Stimulated activated CD4-positive, alpha-beta T cell treated with anti-CD3 and anti-CD28 coated beads, Interleukin-2, amount 100 ng/mL, for 48 hours (primary cell): ENCODE data around the gene ASB2.

Experiments used
- DNase-seq, 2 donors: peaks; one replicate each; pipeline ENCODE4 v3.0.0-alpha.2; 2020

ASB2 gene

DNA sequence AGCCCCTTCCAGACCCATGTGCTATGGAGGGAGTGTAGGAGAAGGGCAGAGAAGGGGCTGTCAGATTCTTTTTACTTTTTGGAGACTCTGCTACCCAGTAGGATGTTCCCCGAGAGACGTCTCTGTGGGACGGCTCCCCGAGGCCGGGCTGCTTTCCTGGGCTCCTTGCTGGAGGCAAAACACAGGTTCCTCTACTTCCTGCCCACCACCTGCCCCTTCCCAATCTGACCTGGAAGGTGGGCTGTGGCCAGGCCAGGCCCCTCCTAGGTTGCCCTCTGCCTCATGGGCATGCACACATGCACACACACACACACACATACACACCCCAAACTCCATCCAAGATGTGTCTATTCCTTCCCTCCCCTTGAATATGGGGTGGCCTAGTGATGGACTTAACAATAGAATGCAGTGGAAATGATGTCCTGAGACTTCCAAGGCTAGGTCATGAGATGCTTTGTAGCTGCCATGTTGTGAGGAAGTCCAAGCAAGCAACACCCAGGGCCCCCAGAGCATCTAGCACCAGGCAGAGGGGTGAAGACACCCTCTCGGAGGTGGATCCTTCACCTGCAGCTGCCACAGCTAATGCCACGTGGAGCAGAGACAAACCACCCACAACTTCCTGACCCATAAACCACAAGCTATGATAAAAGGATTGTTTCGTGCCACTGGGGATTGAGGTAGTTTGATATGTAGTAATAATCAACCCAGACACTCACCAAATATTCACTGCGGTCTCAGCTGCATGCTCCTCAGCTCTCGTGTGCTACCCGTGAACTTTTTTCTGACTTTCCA lies 1.6 kb upstream of the ASB2 start:
- DNase-seq, result peak; percentile 61 to 63

DNA sequence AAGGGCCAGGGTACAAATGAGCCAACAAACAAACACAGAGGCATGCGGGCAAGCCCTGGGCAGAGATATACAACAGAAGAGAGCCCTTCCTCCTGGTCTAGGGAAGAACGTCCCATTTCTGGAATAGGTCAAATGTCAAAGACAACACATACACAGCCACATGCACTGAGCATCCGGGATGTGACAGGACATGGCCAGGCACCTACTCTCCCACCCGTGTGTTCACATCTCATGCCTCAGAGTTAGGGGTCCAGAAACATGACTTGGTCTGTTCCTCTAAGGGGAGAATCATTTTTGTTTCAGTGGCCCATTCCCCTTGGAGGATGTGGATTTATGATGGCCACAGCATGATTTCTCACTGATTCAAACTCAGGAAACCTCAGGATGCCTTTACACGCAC lies 801 bp upstream of the ASB2 start:
- DNase-seq, result no peak

DNA sequence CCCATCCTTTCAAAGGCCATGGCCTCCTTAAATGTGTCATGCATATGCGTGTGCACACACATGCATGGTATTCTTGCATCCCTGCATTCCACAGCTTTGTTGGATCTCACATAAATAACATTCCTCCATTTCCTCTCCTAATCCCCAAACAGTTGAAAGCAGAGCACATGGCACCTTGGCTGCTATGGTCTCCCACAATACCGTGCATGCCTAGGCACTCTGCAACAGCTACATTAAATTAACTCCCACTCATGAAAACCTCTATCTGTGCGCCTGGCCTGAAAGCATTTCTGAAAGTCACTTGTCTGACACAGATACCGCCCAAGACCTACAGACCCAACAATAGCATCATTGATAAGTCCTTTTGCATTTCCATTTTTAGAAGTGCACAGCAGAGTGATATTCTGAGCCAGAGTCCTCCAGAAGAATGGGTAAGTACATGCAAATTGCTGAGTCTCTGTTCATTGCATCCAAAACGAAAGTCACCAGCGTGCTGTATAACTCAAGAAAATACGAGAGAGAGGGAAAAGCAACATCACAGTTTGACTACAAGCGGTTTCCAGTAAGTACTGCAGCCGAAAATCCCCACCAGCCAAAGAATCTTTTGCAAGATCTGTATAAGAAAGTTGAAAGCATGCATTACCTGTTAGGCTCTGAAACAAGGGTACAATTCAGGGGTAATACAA lies 436 bp downstream of the ASB2 start:
- no peak for DNase-seq

DNA sequence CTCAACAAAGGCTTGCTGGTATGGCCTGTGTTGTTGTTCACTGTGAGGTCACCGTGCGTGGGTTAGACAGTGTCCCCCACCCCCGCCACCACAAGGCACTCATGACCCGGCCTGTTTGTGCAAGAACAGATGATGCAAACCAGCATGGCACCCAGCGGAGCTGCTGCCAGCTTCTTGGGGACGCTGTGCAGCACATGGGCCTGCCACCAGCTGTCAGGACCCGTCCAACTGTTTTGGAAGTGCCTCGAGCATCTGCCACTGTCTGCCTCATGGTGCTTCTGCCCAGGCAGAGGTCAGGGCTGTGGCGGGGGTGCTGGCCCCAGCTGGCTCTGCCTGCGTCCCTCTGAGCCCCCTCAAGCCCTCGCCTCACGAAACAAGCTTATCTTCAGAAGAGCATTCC lies 1.5 kb downstream of the ASB2 start:
- no peak for DNase-seq

DNA sequence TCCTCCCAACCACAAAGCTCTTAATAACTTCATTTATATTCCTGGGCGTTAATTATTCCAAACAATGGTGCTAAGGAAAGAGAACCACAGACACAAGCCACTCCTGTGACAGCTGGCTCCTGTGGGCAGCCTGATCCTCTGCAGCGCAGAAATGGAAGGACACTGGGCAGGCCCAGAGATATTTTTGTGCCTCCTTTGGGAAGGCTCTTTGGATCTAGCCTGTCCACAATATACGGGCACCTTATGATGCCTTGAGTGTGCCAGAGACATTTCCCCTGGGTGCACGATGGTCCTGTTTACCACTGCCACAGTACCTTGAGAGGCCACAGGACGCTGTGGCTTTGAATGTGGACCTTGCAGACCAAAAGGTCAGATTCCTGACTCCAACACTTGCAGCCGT lies 2.1 kb downstream of the ASB2 start:
- no peak for DNase-seq

DNA sequence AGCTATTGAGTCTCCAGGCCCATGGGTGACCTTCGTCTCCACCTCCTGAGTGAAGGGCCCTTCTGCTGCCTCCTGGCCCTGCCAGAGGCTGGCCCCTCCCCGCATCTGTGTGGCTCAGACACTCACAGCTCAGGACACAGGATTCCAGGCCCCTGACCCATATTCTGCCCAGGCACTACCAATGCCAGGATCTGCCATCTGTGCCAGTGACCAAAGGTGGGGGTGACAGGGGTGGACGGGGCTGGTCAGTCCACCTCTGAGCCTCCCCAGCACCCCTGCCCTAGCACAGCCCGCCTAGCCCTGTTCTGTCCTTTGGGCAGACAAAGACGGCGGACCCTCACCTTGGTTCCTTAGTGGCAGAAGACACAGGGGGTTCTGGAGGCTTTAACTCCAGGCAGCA lies 2.8 kb downstream of the ASB2 start:
- DNase-seq, result no peak

DNA sequence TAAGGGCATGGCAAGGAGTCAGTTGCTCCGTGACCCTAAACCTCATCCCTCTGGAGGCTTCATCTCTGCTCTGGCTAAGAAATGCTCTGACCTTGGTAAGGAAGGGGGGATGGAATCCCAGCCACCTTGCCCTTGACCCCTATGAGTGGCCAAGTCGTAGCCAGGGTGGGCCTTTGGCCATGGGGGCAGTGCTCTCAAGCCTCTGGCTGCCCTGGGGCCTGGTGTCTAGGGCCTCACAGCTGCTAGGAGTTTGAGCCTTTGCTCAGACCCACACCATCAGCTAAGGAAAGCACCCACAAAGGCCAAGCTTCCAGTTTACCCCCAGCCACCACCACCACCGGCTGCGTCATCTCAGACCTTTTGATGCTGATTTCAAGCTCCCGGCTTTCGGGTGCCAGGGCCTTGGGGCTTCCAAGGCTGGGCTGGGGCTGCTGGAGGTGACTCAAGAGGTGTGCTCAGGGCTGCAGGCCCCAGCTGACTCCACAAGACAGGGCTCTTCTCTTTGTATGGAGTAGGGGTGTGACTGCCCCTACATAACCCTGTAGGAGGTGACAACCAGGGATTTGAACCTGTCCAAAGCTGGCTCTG lies 3.7 kb downstream of the ASB2 start:
- DNase-seq, result no peak

DNA sequence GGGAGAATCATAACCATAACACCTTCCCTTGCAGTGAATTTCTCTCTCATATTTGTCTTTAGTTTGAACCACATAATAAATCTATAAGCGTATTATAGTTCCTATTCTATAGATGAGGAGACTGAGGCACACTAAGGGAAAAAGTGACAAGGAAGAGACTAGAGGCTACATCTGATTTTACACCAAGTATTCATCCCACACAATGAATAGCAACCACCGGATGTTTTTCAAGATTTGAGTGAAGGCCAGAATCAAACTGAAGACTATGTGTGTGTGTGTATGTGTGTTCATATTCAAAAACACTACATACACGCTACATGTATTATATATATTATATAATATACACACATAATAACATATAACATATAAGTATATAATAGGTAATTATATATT lies 4.7 kb downstream of the ASB2 start:
- no peak for DNase-seq

DNA sequence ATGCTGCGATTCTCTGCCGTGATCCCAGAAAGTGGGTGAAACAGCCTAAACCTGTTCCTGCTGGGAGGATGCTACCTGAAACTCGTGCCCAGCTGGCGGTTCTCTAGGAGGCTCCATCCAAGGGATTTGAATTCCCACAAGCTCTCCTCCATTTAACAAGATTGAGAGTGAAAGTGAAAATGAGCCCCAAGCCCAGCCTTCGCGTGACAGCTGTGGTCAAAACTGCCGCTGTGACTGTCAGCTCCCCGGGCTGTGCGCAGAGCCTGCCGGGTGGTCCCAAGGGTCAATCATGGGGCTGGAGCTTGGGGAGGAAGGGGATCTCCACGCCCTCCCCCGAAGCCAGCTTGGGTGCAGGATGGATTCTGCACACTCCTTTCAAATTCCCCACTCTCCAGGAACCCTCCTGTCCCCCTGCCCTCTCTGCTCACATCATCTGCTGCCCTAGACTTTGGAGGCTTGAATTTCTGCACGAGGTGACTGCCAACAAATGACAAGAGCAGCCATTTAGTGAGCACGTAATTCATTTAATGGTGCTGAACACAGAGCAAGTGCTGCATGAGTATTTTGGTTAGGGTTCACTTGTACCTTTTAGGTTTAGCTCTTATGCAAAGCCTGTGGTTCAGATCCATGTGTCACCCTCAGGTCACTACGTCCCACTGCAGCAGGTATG lies 5.3 kb downstream of the ASB2 start:
- DNase-seq, result no peak

DNA sequence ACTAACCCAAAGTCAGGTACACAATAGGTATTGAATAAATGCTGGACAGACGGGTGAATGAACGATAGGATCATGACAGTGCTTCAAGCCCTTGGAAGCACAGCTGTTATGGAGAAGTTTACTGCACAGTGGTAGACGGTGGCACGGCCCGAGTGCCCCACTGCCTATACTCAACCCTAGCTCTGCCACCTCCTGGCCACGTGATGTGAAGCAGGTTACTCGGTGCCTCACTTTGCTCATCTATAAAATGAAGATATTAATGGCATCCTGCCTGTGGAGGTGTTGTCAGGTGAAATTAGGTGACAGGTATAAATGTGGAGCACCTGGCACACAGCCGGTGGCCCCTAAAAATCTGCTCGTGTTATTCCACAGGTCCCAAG lies 5.8 kb downstream of the ASB2 start:
- no peak for DNase-seq

DNA sequence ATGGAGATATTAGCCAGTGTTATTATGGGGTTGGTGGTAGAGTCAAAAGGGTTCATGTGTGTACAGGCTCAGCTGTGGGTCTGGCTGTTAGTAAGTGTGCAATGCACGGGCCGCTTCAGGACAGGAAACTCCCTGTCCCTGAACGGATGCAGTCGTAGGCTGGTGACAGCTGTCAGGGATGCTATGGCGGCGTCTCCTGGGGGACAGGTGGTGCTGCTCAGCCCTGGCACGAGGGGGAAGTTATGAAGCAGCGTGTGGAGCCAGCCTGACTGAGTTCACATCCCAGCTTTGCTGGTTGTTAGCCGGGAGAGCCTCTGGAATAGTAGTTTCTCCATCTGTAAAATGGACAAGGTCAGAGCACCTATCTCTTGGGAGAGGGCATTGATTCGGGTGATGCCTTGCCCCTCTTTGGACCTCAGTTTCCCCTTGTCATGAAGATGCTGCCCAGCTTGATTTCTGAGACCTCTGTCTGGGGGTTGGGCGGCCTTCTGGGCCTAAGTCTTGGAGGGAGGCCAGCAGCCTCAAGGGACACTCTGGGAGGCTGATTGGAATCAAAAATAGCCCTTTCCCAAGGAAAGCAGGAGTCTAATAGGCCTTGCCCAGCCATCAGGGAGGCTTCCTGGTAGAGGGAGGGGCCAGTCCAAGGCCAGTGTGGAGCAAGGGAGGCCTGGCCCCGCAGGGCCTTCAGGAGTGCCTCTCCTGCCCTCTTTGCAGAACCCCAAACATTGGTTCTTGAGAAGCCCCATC lies 7.1 kb downstream of the ASB2 start:
- DNase-seq, result no peak

DNA sequence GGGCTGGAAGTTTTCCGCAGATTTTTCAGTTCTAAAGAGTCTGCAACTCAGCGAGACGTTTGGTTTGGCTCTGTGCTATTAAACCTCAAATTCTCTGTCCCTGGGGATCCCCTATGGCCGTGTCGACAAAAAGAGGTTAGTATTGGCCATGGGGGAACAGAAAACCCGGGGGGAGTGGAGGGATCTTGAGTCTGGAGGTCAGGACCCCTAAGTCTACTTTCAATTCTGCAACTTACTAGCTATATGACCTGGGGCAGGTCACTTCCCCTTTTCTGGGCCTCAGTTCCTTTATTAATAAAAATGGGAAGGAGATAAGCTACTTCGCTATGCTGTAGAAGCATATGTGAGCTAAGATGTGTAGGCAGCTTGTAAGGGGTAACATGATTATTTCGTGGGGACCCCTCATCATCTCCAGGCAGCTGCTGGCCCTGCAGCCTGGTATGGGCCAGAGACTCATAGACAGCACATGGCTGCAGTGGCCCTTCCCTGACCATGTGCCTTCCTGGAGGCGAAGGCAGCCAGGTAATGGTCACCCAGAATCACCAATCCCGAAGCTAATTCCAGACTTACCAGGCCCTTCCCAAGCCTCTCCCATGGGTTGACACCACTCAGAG lies 8.6 kb downstream of the ASB2 start:
- no peak for DNase-seq

DNA sequence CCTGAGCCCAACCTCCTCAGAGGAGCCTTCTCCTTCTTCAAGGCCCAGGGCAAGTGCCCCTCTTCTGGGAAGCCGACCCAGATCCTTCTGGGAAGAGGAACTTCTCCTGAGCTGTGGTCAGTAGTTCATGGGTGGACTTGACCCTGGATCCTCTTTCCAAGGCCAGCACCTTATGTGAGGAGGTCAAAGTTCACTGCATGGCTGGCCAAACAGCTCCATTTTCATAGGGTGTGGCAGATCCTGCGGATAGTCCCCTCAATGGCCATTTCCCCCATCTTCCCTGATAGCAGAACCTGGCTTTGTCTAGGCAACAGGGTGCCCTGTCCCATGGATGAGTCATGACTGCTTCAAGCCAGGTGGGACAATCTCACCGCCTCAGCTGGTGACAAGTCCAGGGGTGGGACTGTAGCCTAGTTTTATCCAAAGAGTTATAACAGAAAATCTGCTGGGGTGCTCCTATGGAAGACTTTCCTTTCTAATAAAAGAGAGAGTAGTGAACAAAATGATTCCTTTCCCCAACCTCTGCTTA lies 10.4 kb downstream of the ASB2 start:
- no peak for DNase-seq

DNA sequence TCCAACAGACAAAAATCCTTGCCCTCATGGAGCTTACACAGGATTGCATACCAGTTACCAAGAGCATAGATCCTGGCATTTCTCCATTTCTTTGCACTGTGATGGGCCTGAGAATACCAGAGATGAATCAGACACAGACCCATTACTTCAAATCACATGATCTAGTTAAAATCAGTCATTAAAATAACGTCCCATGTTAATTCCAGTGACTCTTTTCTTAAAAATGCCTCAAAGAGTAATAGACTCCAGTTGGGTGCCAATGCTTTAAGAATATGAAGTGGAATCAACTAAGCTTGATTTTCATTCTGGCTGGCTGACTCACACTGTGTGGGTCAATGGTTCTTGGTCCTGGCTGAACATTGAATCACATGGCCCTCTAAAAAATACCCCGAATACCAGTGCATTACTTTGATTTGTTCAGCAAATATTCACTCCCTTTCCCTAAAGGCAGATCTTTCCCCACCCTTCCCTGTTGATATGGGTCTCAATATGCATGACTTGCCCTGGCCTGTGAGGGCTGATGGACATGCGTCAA lies 11.0 kb downstream of the ASB2 start:
- no peak for DNase-seq

DNA sequence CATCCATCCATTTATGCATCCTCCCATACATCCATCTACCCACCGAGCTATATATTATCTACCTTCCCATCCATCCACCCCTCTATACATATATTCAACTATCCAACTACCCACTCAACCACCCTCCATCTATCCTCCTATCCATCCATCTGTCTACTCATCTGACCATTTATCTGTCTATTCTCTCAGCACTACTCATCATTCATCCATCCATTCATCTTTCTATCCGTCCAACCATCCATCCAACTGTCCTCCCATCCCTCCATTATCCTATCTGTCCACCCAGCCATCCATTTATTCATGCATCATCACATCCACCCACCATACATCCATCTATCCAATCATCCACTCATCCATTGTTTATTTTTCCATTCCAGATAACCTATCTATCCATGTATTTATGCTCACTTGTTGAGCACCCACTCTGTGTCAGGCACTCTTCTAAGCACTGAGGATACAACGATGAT lies 11.5 kb downstream of the ASB2 start:
- DNase-seq, result no peak

DNA sequence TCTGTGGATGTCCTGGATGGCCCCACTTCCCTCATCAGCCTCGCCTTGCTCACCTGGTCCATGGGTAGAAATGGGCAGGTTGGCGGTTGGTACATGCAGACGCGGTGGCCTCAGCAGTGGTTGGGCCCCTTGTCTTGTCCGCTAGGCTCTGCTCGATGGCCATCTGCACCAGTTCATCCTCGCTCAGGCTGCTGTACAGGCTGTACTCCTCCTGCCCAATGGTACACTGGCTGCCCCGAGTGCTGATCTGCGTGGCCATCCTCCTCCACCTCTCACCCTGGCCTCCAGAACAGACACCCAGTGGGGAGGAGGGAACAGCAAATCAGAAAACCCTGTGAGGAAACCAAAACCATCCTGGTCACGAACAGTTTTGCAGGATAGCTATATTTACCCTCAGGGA lies 12.1 kb downstream of the ASB2 start:
- DNase-seq, result no peak

DNA sequence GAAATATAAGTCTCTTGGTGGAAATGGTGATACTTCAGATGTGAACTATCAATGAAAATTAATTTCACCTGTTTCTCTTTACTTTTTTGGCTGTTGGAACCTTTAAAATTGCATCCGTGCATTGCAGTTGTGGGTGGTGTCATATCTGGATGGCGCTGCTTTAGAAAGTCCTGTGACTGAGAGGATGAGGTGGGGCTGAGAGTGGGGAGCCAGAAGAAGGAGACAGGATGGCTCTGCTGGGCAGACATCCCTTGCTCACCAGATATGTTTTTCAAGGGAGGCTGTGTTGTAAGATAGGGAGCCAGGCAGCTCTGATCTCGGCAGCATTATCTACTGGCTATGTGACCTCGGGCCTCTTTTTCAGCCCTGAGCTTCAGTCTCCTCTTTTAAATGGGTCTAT lies 12.7 kb downstream of the ASB2 start:
- DNase-seq, result no peak

DNA sequence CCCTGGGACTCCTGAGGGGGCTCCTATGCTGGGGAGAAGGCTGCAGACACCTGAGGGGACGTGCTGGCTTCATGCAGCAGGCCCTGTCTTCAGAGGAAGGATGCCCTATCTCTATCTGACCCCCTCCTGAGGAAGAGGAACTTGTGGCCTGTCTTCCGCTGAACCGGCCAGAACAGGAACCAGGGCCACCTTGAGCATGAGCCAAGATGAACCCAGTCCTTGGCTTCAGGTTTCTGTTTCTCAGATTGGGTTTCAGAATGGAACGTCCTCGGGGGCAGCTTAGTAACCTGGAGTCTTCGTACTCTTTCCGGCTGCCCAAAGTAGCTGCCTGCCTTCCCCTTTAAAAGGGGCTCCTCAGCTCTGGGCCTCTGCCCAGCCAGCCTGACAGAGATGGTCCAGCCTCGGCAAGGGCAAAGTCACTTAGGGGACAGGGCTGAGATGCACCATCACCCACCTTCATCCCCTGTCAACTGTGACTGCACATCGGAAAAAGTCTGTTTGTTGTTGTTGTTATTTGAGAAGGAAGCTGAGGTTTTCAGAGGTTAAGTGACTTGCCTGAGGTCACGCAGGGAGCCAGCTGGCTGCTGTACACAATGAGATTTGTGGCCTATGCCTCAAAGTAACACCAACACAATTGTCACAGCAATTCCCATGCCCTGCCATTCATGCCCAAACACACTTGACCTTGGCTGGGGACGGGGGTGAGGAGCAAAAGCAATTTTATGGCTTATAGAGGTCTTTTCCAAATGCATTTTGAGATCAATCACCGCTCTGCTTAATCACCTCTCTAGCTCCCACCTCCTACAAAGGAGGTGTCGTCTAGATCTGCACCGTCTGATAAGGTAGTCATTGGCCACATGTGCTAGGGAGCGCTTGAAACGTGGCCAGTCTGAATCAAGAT lies 13.4 kb downstream of the ASB2 start:
- no peak for DNase-seq

DNA sequence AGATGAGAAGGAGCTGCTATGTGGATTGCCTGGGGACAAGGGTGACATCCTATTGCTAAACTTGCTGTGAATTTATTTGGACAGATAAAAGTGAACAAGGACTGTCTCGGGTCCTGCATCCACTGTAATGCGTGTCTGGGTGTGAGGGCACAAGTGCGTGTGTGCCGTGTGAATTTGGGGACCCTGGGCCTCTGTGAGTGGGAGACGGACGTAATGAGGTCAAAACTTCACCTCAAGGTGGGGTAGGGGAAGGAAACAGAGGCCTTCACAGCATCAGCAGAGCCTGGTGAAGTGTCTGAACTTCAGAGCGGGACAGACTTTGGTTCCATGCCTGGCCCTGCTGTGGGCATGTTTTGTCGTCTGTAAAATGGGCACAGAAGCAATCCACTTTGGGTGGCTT lies 14.8 kb downstream of the ASB2 start:
- no peak for DNase-seq

DNA sequence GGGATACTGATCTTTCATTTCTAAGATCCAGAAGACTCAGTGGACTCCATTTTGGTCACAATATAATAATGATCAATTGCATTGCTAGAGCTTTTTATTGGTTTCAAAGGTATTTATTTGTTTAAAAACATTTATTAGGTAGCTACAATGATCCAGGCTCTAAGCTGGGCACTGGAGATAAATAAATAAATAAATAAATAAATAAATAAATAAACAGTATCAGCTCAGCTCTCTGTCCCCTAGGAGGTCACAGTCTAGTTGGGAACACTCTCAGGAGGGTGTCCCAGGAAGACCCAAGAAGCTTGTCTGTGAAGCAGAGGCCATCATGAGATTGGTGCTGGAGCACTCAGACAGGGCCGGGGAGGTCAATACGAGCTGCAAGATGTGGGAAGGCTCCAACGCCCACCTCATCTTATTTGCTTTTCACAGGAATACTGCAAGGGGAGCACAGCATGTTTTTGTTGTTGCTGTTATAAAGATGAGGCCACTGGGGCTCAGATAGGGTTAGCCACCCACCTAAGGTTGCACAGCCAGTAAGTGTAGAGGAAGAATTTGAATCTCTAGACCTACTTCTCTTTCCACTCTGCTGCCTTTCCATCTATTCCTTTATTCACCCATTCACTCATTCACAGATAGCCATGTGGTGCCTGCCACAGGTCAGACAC lies 15.5 kb downstream of the ASB2 start:
- no peak for DNase-seq
